Measurements from ENCODE around the gene ELP4.

Gene ELP4

GRCh38 chr11:31582697-31583096 lies 73.1 kb downstream of the ELP4 start:
- no peak overlapping the region for H3K4me3 ChIP-seq (ENCODE audit: low read length)
- no peak for TF ChIP-seq CTCF (IDR thresholded peaks at IDR 0.05; ENCODE audit: insufficient read depth, low read depth, low read length, missing control alignments)
- no peak for DNase-seq (ENCODE audit: low read depth)

GRCh38 chr11:31598454-31598853 lies 88.9 kb downstream of the ELP4 start:
- TF ChIP-seq CTCF (IDR thresholded peaks at IDR 0.05; ENCODE audit: insufficient read depth, low read depth, low read length, missing control alignments) = no peak
- no peak for DNase-seq (ENCODE audit: low read depth)
- no peak overlapping the region for H3K4me3 ChIP-seq (ENCODE audit: low read length)

- no peak overlapping the region for H3K4me3 ChIP-seq (ENCODE audit: low read length)
- TF ChIP-seq CTCF (IDR thresholded peaks at IDR 0.05; ENCODE audit: insufficient read depth, low read depth, low read length, missing control alignments) = no peak
- no peak for DNase-seq (ENCODE audit: low read depth)
These were observed 92.2 kb downstream of the ELP4 start for GRCh38 chr11:31601635-31602282.

- no peak for DNase-seq (ENCODE audit: low read depth)
- no peak for TF ChIP-seq CTCF (IDR thresholded peaks at IDR 0.05; ENCODE audit: insufficient read depth, low read depth, low read length, missing control alignments)
- no peak overlapping the region for H3K4me3 ChIP-seq (ENCODE audit: low read length)
These were observed 97.3 kb downstream of the ELP4 start for GRCh38 chr11:31606893-31607292.

- DNase-seq (ENCODE audit: low read depth) = no peak
- H3K4me3 ChIP-seq (ENCODE audit: low read length) = no peak overlapping the region
- no peak for TF ChIP-seq CTCF (IDR thresholded peaks at IDR 0.05; ENCODE audit: insufficient read depth, low read depth, low read length, missing control alignments)
These were observed 98.3 kb downstream of the ELP4 start for GRCh38 chr11:31607914-31608313.

- DNase-seq (ENCODE audit: low read depth) = no peak
- H3K4me3 ChIP-seq (ENCODE audit: low read length) = no peak overlapping the region
- no peak for TF ChIP-seq CTCF (IDR thresholded peaks at IDR 0.05; ENCODE audit: insufficient read depth, low read depth, low read length, missing control alignments)
These were observed 99.4 kb downstream of the ELP4 start for GRCh38 chr11:31608995-31609394.

GRCh38 chr11:31610544-31610943 lies 101.0 kb downstream of the ELP4 start:
- no peak overlapping the region for H3K4me3 ChIP-seq (ENCODE audit: low read length)
- no peak for DNase-seq (ENCODE audit: low read depth)
- no peak for TF ChIP-seq CTCF (IDR thresholded peaks at IDR 0.05; ENCODE audit: insufficient read depth, low read depth, low read length, missing control alignments)
